A549 treated with AZD9567 at 1 μM for 4 hours (cell line): ENCODE results near the gene TRAF4. TPM values are rescaled to one million over a fixed set of nuclear protein-coding genes. Genes with fewer than 3 reads are reported as not detected.

ENCODE experiments used
- total RNA-seq: library from RNA; stranded (reverse); fragments of 200-300 nt; extraction: Qiagen RNA extraction; gene quantifications from 5 replicates; pipeline ENCODE4 v1.2.3, GENCODE V29; 2022; ENCODE audit not compliant: insufficient read depth

TRAF4 gene
- total RNA-seq = 40.7 to 94.4 TPM (median 89.2 TPM) in 5 replicates

GRCh38 chr17:28743243-28744103 lies at the start of gene TRAF4:
TSS of gene TRAF4 (plus strand) at chr17:28744011. CDS start at chr17:28744113, 102 bp downstream.

GRCh38 chr17:28711723-28712031 lies 32.1 kb upstream of the TRAF4 start, which contains the start of gene PROCA1:
TSS of gene PROCA1 (minus strand) at chr17:28711888. CDS start at chr17:28711660, 228 bp downstream.

GRCh38 chr17:28717578-28718332 lies 26.1 kb upstream of the TRAF4 start, which contains the start of gene RAB34:
TSS of gene RAB34 (minus strand) at chr17:28717868. CDS start at chr17:28717266, 602 bp downstream.

GRCh38 chr17:28726226-28726626 lies 17.6 kb upstream of the TRAF4 start, which contains the start of gene TLCD1:
TSS of gene TLCD1 (minus strand) at chr17:28726233. CDS start at chr17:28726097, 136 bp downstream.

GRCh38 chr17:28728364-28729200 lies 15.2 kb upstream of the TRAF4 start, which contains the start of gene NEK8:
TSS of gene NEK8 (plus strand) at chr17:28728788. CDS start at chr17:28728814, 26 bp downstream.

Other genes starting within 250 kb of the TRAF4 start
- gene FOXN1, start 237.7 kb upstream of the TRAF4 start, total RNA-seq = 0.03 TPM in 1 of 5 replicates, not detected in the others
- gene UNC119, start 191.4 kb upstream of the TRAF4 start, total RNA-seq = 27.2 to 39.1 TPM (median 33.2 TPM) in 5 replicates
- gene PIGS, start 172.5 kb upstream of the TRAF4 start, total RNA-seq = 46.8 to 62.9 TPM (median 60.3 TPM) in 5 replicates
- gene ALDOC, start 167.1 kb upstream of the TRAF4 start, total RNA-seq = 2.1 to 2.7 TPM (median 2.5 TPM) in 5 replicates
- 69.9 to 80.7 TPM (median 71.9 TPM) in 5 replicates for gene SPAG5, start 145.0 kb upstream of the TRAF4 start, total RNA-seq
- 1.1 to 4.9 TPM (median 4.1 TPM) in 5 replicates for gene RSKR, start 129.8 kb upstream of the TRAF4 start, total RNA-seq
- 46.5 to 62.0 TPM (median 59.7 TPM) in 5 replicates for gene BLTP2, start 98.9 kb upstream of the TRAF4 start, total RNA-seq
- gene SDF2, start 82.1 kb upstream of the TRAF4 start, total RNA-seq = 83.7 to 94.3 TPM (median 89.3 TPM) in 5 replicates
- 66.6 to 77.0 TPM (median 73.8 TPM) in 5 replicates for gene SUPT6H, start 81.8 kb upstream of the TRAF4 start, total RNA-seq
- 1.2 to 1.7 TPM (median 1.5 TPM) in 4 of 5 replicates, not detected in the other for gene PROCA1, start 32.1 kb upstream of the TRAF4 start, total RNA-seq
- gene RAB34, start 26.1 kb upstream of the TRAF4 start, total RNA-seq = 212 to 240 TPM (median 228 TPM) in 5 replicates
- gene RPL23A, start 24.0 kb upstream of the TRAF4 start, total RNA-seq = 2,109 to 2,400 TPM (median 2,196 TPM) in 5 replicates
- gene TLCD1, start 17.8 kb upstream of the TRAF4 start, total RNA-seq = 23.6 to 50.7 TPM (median 44.7 TPM) in 5 replicates
- 4.0 to 4.9 TPM (median 4.6 TPM) in 5 replicates for gene NEK8, start 15.2 kb upstream of the TRAF4 start, total RNA-seq
- 33.2 to 37.0 TPM (median 33.6 TPM) in 5 replicates for gene FAM222B, start 98.8 kb downstream of the TRAF4 start, total RNA-seq
- gene ERAL1, start 111.0 kb downstream of the TRAF4 start, total RNA-seq = 81.5 to 89.7 TPM (median 85.7 TPM) in 5 replicates
- gene FLOT2, start 153.7 kb downstream of the TRAF4 start, total RNA-seq = 79.9 to 87.3 TPM (median 83.6 TPM) in 5 replicates
- 6.2 to 6.8 TPM (median 6.3 TPM) in 4 of 5 replicates, not detected in the other for gene DHRS13, start 159.1 kb downstream of the TRAF4 start, total RNA-seq
- gene PHF12, start 207.5 kb downstream of the TRAF4 start, total RNA-seq = 30.5 to 32.4 TPM (median 31.5 TPM) in 5 replicates